HG02970 (cell line): ENCODE measurements around the gene DLGAP4.

Experiments
- ATAC-seq: cut with Tn5 transposase; IDR thresholded peaks from one replicate; pipeline ENCODE4 v1.9.1; 2021; ENCODE audit warnings: mild to moderate bottlenecking, moderate library complexity, moderate number of reproducible peaks; ENCODE audit not compliant: unreplicated experiment, low FRiP score

The DLGAP4 gene

GRCh38 chr20:36483919-36484808 lies 178.0 kb downstream of the DLGAP4 start:
- no peak for ATAC-seq

GRCh38 chr20:36485286-36485685 lies 179.1 kb downstream of the DLGAP4 start:
- no peak for ATAC-seq

GRCh38 chr20:36487069-36487468 lies 180.9 kb downstream of the DLGAP4 start:
- no peak for ATAC-seq

GRCh38 chr20:36490191-36490590 lies 184.1 kb downstream of the DLGAP4 start:
- ATAC-seq: no peak

- ATAC-seq: no peak
Observed at GRCh38 chr20:36491901-36492617, 185.9 kb downstream of the DLGAP4 start.

- no peak for ATAC-seq
Observed at GRCh38 chr20:36493051-36493800, 187.1 kb downstream of the DLGAP4 start.

GRCh38 chr20:36493801-36494114 lies 187.6 kb downstream of the DLGAP4 start:
- no peak for ATAC-seq

- no peak for ATAC-seq
Observed at GRCh38 chr20:36496707-36497669, 190.8 kb downstream of the DLGAP4 start.

GRCh38 chr20:36497856-36498255 lies 191.7 kb downstream of the DLGAP4 start:
- ATAC-seq: no peak

- no peak for ATAC-seq
Observed at GRCh38 chr20:36498386-36499179, 192.4 kb downstream of the DLGAP4 start.

- no peak for ATAC-seq
Observed at GRCh38 chr20:36499211-36499610, 193.1 kb downstream of the DLGAP4 start.

GRCh38 chr20:36499723-36500501 lies 193.8 kb downstream of the DLGAP4 start:
- no peak for ATAC-seq

GRCh38 chr20:36501367-36502006 lies 195.3 kb downstream of the DLGAP4 start:
- ATAC-seq: no peak

- ATAC-seq: no peak
Observed at GRCh38 chr20:36504295-36504694, 198.2 kb downstream of the DLGAP4 start.

- ATAC-seq: no peak
Observed at GRCh38 chr20:36506253-36506652, 200.1 kb downstream of the DLGAP4 start.

GRCh38 chr20:36507746-36508145 lies 201.6 kb downstream of the DLGAP4 start:
- ATAC-seq: no peak

- ATAC-seq: no peak
Observed at GRCh38 chr20:36519012-36519719, 213.0 kb downstream of the DLGAP4 start.
